Head of caudate nucleus (tissue), 42 donors: ENCODE measurements around the gene ZBTB34.

Experiments
- DNase-seq, 42 donors: peaks; one replicate each; pipeline versions ENCODE4 v3.0.0 to v3.0.0-alpha.2; 2020 to 2021; ENCODE audit warnings: mixed read lengths in 7 of 42
- intact Hi-C: fragments of 100-400 bp; cut with DNase I; formaldehyde crosslinking; loops from one replicate; pipeline ENCODE4 v1.15.0; 2022

ZBTB34 gene

GRCh38 chr9:126914458-126915280, 54.2 kb downstream of the ZBTB34 start, which contains the start of gene RALGPS1:
Gene RALGPS1, plus strand, starts transcription at chr9:126914782. Its CDS starts 47,508 bp downstream, at chr9:126962290.
- intact Hi-C loops: no loop called here
- DNase-seq: peak; percentile 94 to 99 (median 97)

- intact Hi-C loops: no loop called here
- DNase-seq: peak in 31 of 42 donors; percentile 9 to 54 (median 25)
Observed at GRCh38 chr9:126915281-126915816, 54.9 kb downstream of the ZBTB34 start.

GRCh38 chr9:126915846-126916543, 55.6 kb downstream of the ZBTB34 start:
- intact Hi-C loops: no loop called here
- DNase-seq: peak in 3 of 42 donors; percentile 4 to 17 (median 8)

GRCh38 chr9:126916909-126917308, 56.5 kb downstream of the ZBTB34 start:
- no peak for DNase-seq
- intact Hi-C loops: no loop called here

GRCh38 chr9:126919193-126919592, 58.8 kb downstream of the ZBTB34 start:
- intact Hi-C loops: no loop called here
- peak in 5 of 42 donors; percentile 11 to 56 (median 39) for DNase-seq

- intact Hi-C loops: no loop called here
- DNase-seq: no peak
Observed at GRCh38 chr9:126925876-126926275, 65.4 kb downstream of the ZBTB34 start.

- intact Hi-C loops: no loop called here
- no peak for DNase-seq
Observed at GRCh38 chr9:126926364-126926763, 65.9 kb downstream of the ZBTB34 start.

GRCh38 chr9:126927419-126927818, 67.0 kb downstream of the ZBTB34 start:
- intact Hi-C loops: no loop called here
- no peak for DNase-seq

GRCh38 chr9:126932871-126933321, 72.5 kb downstream of the ZBTB34 start:
- peak in 1 of 42 donors; percentile 24 for DNase-seq
- intact Hi-C loops: no loop called here

- intact Hi-C loops: no loop called here
- peak in 1 of 42 donors; percentile 18 for DNase-seq
Observed at GRCh38 chr9:126933334-126933980, 73.0 kb downstream of the ZBTB34 start.

- intact Hi-C loops: no loop called here
- DNase-seq: peak in 1 of 42 donors; percentile 20
Observed at GRCh38 chr9:126934441-126934840, 74.0 kb downstream of the ZBTB34 start.
